Mesendoderm (in vitro differentiated cells): ENCODE measurements around the gene GCNT2.

Source experiments
- DNase-seq: peaks from one replicate; pipeline ENCODE4 v3.0.0; 2013
- H2AK5ac ChIP-seq: 2 replicates; pipeline ENCODE4 v1.6.1; 2013; ENCODE audit warnings: low read length, inconsistent platforms
- H2BK120ac ChIP-seq: 2 replicates; pipeline ENCODE4 v1.6.1; 2013; ENCODE audit warnings: low read depth, mild to moderate bottlenecking, low read length, moderate library complexity, mixed read lengths
- H2BK15ac ChIP-seq: replicated peaks from 2 replicates; pipeline ENCODE4 v1.6.1; 2013; ENCODE audit warnings: low read depth, mild to moderate bottlenecking, moderate library complexity
- H2BK5ac ChIP-seq: 2 replicates; pipeline ENCODE4 v1.6.1; 2013; ENCODE audit warnings: low read length, inconsistent platforms
- H3K18ac ChIP-seq: 2 replicates; pipeline ENCODE4 v1.6.1; 2013; ENCODE audit warnings: mild to moderate bottlenecking, low read length, mixed read lengths
- H3K23ac ChIP-seq: one replicate; pipeline ENCODE4 v1.6.1; 2013; ENCODE audit warnings: low read length
- H3K27ac ChIP-seq: 2 replicates; pipeline ENCODE4 v1.5.1; 2013; ENCODE audit warnings: low read depth, mild to moderate bottlenecking, inconsistent platforms, low read length, moderate library complexity
- H3K27me3 ChIP-seq: 2 replicates; pipeline ENCODE4 v1.6.1; 2013; ENCODE audit warnings: low read length, control low read depth, mild to moderate bottlenecking, inconsistent platforms; ENCODE audit not compliant: insufficient read depth, poor library complexity
- H3K36me3 ChIP-seq: 2 replicates; pipeline ENCODE4 v1.6.1; 2013; ENCODE audit warnings: low read length, inconsistent platforms; ENCODE audit not compliant: control insufficient read depth, insufficient read depth
- H3K4ac ChIP-seq: one replicate; pipeline ENCODE4 v1.6.1; 2013; ENCODE audit warnings: low read depth, mild to moderate bottlenecking, low read length, moderate library complexity
- H3K4me1 ChIP-seq: 2 replicates; pipeline ENCODE4 v1.6.1; 2013; ENCODE audit warnings: low read depth, low read length, inconsistent platforms; ENCODE audit not compliant: control insufficient read depth
- H3K4me2 ChIP-seq: 2 replicates; pipeline ENCODE4 v1.6.1; 2013; ENCODE audit warnings: low read length
- H3K4me3 ChIP-seq: 2 replicates; pipeline ENCODE4 v1.5.1; 2013; ENCODE audit warnings: mild to moderate bottlenecking, low read length
- H3K56ac ChIP-seq: one replicate; pipeline ENCODE4 v1.6.1; 2013; ENCODE audit warnings: low read length
- H3K79me1 ChIP-seq: 2 replicates; pipeline ENCODE4 v1.6.1; 2013; ENCODE audit warnings: low read length, inconsistent platforms
- H3K79me2 ChIP-seq: 2 replicates; pipeline ENCODE4 v1.6.1; 2013; ENCODE audit warnings: mild to moderate bottlenecking, low read length; ENCODE audit not compliant: control insufficient read depth, insufficient read depth
- H3K9ac ChIP-seq: 2 replicates; pipeline ENCODE4 v1.6.1; 2013; ENCODE audit warnings: low read length, inconsistent platforms
- H4K5ac ChIP-seq: one replicate; pipeline ENCODE4 v1.6.1; 2013; ENCODE audit warnings: low read length
- H4K8ac ChIP-seq: one replicate; pipeline ENCODE4 v1.6.1; 2013; ENCODE audit warnings: low read depth, mild to moderate bottlenecking, control low read depth, low read length, moderate library complexity
- WGBS: extraction: QIAGEN DNeasy Blood & Tissue Kit; methylation state at CpG from one replicate; pipeline ENCODE4 v1.1.7; 2013; ENCODE audit warnings: low lambda C conversion rate, missing lambda C conversion rate; ENCODE audit not compliant: insufficient coverage; ENCODE audit errors: extremely low coverage; 5-methylcytosine and 5-hydroxymethylcytosine counted together

The GCNT2 gene

GRCh38 chr6:10624836-10625235 lies 103.7 kb downstream of the GCNT2 start:
- H3K36me3 ChIP-seq = no peaks in the 10 kb centered on the region
- H3K9ac ChIP-seq = no peak overlapping the region
- no peaks in the 10 kb centered on the region for H3K79me2 ChIP-seq
- no peaks in the 10 kb centered on the region for H3K4me1 ChIP-seq
- no peak overlapping the region for H3K18ac ChIP-seq
- H3K27me3 ChIP-seq = no peaks in the 10 kb centered on the region
- H2BK5ac ChIP-seq = no peak overlapping the region
- H2AK5ac ChIP-seq = no peak overlapping the region
- H3K4me2 ChIP-seq = no peak overlapping the region
- H4K5ac ChIP-seq = no peak overlapping the region
- no CpG with 5 or more reads among the region's 5 CpGs for WGBS
- no peak overlapping the region for H3K4ac ChIP-seq
- H2BK120ac ChIP-seq = no peak overlapping the region
- no peak overlapping the region for H3K56ac ChIP-seq
- no peak overlapping the region for H3K23ac ChIP-seq
- no peak overlapping the region for H2BK15ac ChIP-seq
- no peaks in the 10 kb centered on the region for H3K79me1 ChIP-seq
- H3K27ac ChIP-seq = no peak overlapping the region
- no peak overlapping the region for H3K4me3 ChIP-seq
- H4K8ac ChIP-seq = no peak overlapping the region
- DNase-seq = no peak

GRCh38 chr6:10626154-10626741 lies 105.1 kb downstream of the GCNT2 start:
- Histone ChIP-seq H3K36me3 (no peaks in the 10 kb centered on the region), H2BK15ac (no peak overlapping the region), H3K79me1 (no peaks in the 10 kb centered on the region), H3K56ac (no peak overlapping the region), H3K4ac (no peak overlapping the region), H3K4me1 (no peaks in the 10 kb centered on the region), H3K18ac (no peak overlapping the region), H3K4me2 (no peak overlapping the region), H3K9ac (no peak overlapping the region), H2BK5ac (no peak overlapping the region), H4K8ac (no peak overlapping the region), H4K5ac (no peak overlapping the region), H3K23ac (no peak overlapping the region), H3K27me3 (no peaks in the 10 kb centered on the region), H2BK120ac (no peak overlapping the region), H3K27ac (no peak overlapping the region), H3K79me2 (no peaks in the 10 kb centered on the region), H2AK5ac (no peak overlapping the region), H3K4me3 (no peak overlapping the region)
- WGBS = no CpG with 5 or more reads among the region's 9 CpGs
- DNase-seq = no peak

- Histone ChIP-seq H3K79me1 (no peaks in the 10 kb centered on the region), H3K23ac (no peak overlapping the region), H3K27ac (no peak overlapping the region), H3K4ac (no peak overlapping the region), H3K4me1 (no peaks in the 10 kb centered on the region), H2AK5ac (no peak overlapping the region), H3K4me3 (no peak overlapping the region), H3K79me2 (no peaks in the 10 kb centered on the region), H3K36me3 (no peaks in the 10 kb centered on the region), H2BK15ac (no peak overlapping the region), H3K56ac (no peak overlapping the region), H3K9ac (no peak overlapping the region), H3K27me3 (no peaks in the 10 kb centered on the region), H3K4me2 (no peak overlapping the region), H2BK5ac (no peak overlapping the region), H2BK120ac (no peak overlapping the region), H4K8ac (no peak overlapping the region), H3K18ac (no peak overlapping the region), H4K5ac (no peak overlapping the region)
- no CpG with 5 or more reads among the region's 1 CpG for WGBS
- no peak for DNase-seq
Measured at GRCh38 chr6:10627800-10628199, 106.6 kb downstream of the GCNT2 start.

DNA sequence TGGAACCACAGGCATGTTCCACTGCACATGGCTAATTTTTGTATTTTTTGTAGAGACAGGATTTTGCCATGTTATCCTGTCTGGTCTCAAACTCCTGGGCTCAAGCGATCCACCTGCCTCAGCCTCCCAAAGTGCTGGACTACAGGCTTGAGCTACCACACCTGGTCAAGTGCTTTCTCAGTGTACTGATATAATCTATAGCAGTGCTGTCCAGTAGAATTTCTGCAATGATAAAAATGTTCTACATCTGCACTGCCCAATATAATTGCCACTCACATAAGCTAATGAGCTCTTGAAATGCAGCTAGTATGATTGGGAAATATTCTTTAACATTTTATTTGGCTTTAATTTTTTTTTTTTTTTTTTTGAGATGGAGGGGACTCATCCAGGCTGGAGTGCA lies 109.0 kb downstream of the GCNT2 start:
- H3K27me3 ChIP-seq = no peaks in the 10 kb centered on the region
- H3K18ac ChIP-seq = no peak overlapping the region
- DNase-seq = no peak
- no peak overlapping the region for H2AK5ac ChIP-seq
- no peak overlapping the region for H2BK5ac ChIP-seq
- H3K4me1 ChIP-seq = no peaks in the 10 kb centered on the region
- WGBS = no CpG with 5 or more reads among the region's 1 CpG
- H4K5ac ChIP-seq = no peak overlapping the region
- H3K23ac ChIP-seq = no peak overlapping the region
- H3K4ac ChIP-seq = no peak overlapping the region
- no peaks in the 10 kb centered on the region for H3K36me3 ChIP-seq
- no peak overlapping the region for H4K8ac ChIP-seq
- no peak overlapping the region for H2BK120ac ChIP-seq
- H3K4me2 ChIP-seq = no peak overlapping the region
- H3K9ac ChIP-seq = no peak overlapping the region
- no peaks in the 10 kb centered on the region for H3K79me1 ChIP-seq
- H2BK15ac ChIP-seq = no peak overlapping the region
- no peak overlapping the region for H3K56ac ChIP-seq
- H3K27ac ChIP-seq = no peak overlapping the region
- H3K79me2 ChIP-seq = no peaks in the 10 kb centered on the region
- H3K4me3 ChIP-seq = no peak overlapping the region

DNA sequence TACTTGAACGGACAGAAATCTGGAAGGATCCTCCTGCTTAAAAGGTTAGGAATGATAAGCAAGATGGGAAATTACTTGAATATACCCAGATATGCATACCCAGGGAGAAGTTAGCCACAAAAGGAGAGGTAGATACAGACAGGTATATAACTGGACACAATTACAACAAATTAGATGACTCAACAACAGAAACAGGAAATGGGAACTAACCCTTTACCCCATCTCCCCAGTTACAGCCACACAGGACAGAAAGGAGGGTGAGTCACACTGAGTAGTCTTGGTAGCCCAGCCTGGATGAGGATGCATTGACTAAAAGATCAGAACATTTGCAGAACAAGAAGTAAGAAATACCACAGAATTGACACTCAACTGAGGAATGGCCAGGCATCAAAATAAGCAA lies 112.1 kb downstream of the GCNT2 start:
- Histone ChIP-seq H4K5ac (no peak overlapping the region), H3K56ac (no peak overlapping the region)

GRCh38 chr6:10640412-10640811 lies 119.3 kb downstream of the GCNT2 start:
- H3K36me3 ChIP-seq = no peaks in the 10 kb centered on the region
- H2BK15ac ChIP-seq = no peak overlapping the region
- H3K79me1 ChIP-seq = no peaks in the 10 kb centered on the region
- no CpG with 5 or more reads among the region's 8 CpGs for WGBS
- no peak overlapping the region for H3K4me2 ChIP-seq
- no peak overlapping the region for H3K27ac ChIP-seq
- H3K79me2 ChIP-seq = no peaks in the 10 kb centered on the region
- H3K4me1 ChIP-seq = no peaks in the 10 kb centered on the region
- H2BK120ac ChIP-seq = no peak overlapping the region
- H3K23ac ChIP-seq = no peak overlapping the region
- no peak overlapping the region for H3K9ac ChIP-seq
- no peak overlapping the region for H3K4ac ChIP-seq
- H4K5ac ChIP-seq = no peak overlapping the region
- DNase-seq = no peak
- no peak overlapping the region for H4K8ac ChIP-seq
- H2BK5ac ChIP-seq = no peak overlapping the region
- H3K4me3 ChIP-seq = no peak overlapping the region
- H3K27me3 ChIP-seq = no peaks in the 10 kb centered on the region
- H3K18ac ChIP-seq = no peak overlapping the region
- H2AK5ac ChIP-seq = no peak overlapping the region
- no peak overlapping the region for H3K56ac ChIP-seq

More for the DNA sequence above, 112.1 kb downstream of the GCNT2 start:
- no peaks in the 10 kb centered on the region for H3K36me3 ChIP-seq
- no peaks in the 10 kb centered on the region for H3K79me2 ChIP-seq
- H3K27ac ChIP-seq = no peak overlapping the region
- no peak overlapping the region for H2AK5ac ChIP-seq
- no peaks in the 10 kb centered on the region for H3K4me1 ChIP-seq
- H2BK15ac ChIP-seq = no peak overlapping the region
- no peak overlapping the region for H2BK120ac ChIP-seq
- no CpG with 5 or more reads among the region's 1 CpG for WGBS
- H3K4me3 ChIP-seq = no peak overlapping the region
- no peak overlapping the region for H3K23ac ChIP-seq
- no peak overlapping the region for H3K4me2 ChIP-seq
- no peak overlapping the region for H3K18ac ChIP-seq
- H3K27me3 ChIP-seq = no peaks in the 10 kb centered on the region
- H3K9ac ChIP-seq = no peak overlapping the region
- H3K79me1 ChIP-seq = no peaks in the 10 kb centered on the region
- H3K4ac ChIP-seq = no peak overlapping the region
- DNase-seq = peak; percentile 63
- no peak overlapping the region for H2BK5ac ChIP-seq
- no peak overlapping the region for H4K8ac ChIP-seq
